H1 (cell line): Measurements from ENCODE around the gene COL9A2. TPM values are rescaled to one million over a fixed set of nuclear protein-coding genes. Genes with fewer than 3 reads are reported as not detected.

Experiments used
- ASH2L ChIP-seq: fragments of 200-600, 300-600 bp; sonication (generic); IDR thresholded peaks from one replicate; pipeline ENCODE4 v1.7.1; 2017; ENCODE audit warnings: low read length
- EGR1 ChIP-seq: IDR thresholded peaks from 2 replicates; pipeline ENCODE4 v1.6.1; 2011; ENCODE audit warnings: low read depth, low read length, borderline replicate concordance
- HDAC2 ChIP-seq, 2 experiments: fragments of 300-600 bp in 1 of 2; sonication (generic) in 1 of 2; IDR thresholded peaks; 2 replicates each; pipeline ENCODE4 v1.6.1; 2011 to 2012; ENCODE audit warnings: low read depth in 2 of 2, low read length in 2 of 2, mild to moderate bottlenecking in 2 of 2, moderate library complexity in 2 of 2, borderline replicate concordance in 1 of 2, inconsistent platforms in 1 of 2
- JUN ChIP-seq: IDR thresholded peaks from 2 replicates; pipeline ENCODE4 v1.6.1; 2011; ENCODE audit warnings: low read depth, mild to moderate bottlenecking, improper control_type of control experiment, low read length
- JUND ChIP-seq: IDR thresholded peaks from 2 replicates; pipeline ENCODE4 v1.6.1; 2011; ENCODE audit warnings: mild to moderate bottlenecking, improper control_type of control experiment, low read length
- SIX5 ChIP-seq: IDR thresholded peaks from 2 replicates; pipeline ENCODE4 v1.6.1; 2011; ENCODE audit warnings: mild to moderate bottlenecking, low read depth, low read length
- SUZ12 ChIP-seq: fragments of 200-600 bp; sonication (generic); IDR thresholded peaks from 2 replicates; pipeline ENCODE4 v1.6.1; 2012; ENCODE audit warnings: mild to moderate bottlenecking, inconsistent platforms, low read length, moderate library complexity, mixed read lengths
- TEAD4 ChIP-seq: IDR thresholded peaks from 2 replicates; pipeline ENCODE4 v1.6.1; 2012; ENCODE audit warnings: low read depth, low read length, inconsistent platforms, mixed read lengths
- polyA plus RNA-seq, 7 experiments: library from polyadenylated mRNA; depleted of rRNA in 3 of 7; stranded (reverse) in 5 of 7; unstranded in 2 of 7; fragments of >200 nt in 5 of 7; fragments of 200-250 nt in 2 of 7; gene quantifications; 1 replicate in 5 of 7; 2 replicates in 1 of 7; 4 replicates in 1 of 7; pipeline versions ENCODE4 v1.2.1 to v1.2.3, GENCODE V29; 2011 to 2013; ENCODE audit warnings: missing spikeins in 2 of 7, mixed read lengths in 2 of 7
- total RNA-seq: library from RNA; stranded (reverse); fragmentation: NEBNext Ultra II Directional; extraction: Animal tissue kit (Norgen Biotek cat#: 25700); gene quantifications from 2 replicates; pipeline ENCODE4 v1.2.1, GENCODE V29; 2021
- TF ChIP-seq, protein P1 (sequence below): fragments of 300-600 bp; sonication (generic); IDR thresholded peaks from 2 replicates; pipeline ENCODE4 v1.7.1; 2012; ENCODE audit warnings: low read length, moderate library complexity, mild to moderate bottlenecking, inconsistent platforms; ENCODE audit not compliant: insufficient replicate concordance

COL9A2 gene
- total and polyA plus RNA-seq, 2 of the 8 experiments (the other 6 are each of a cell fraction or from before 2014, with no cell fraction given): 3.2 to 3.3 TPM

DNA sequence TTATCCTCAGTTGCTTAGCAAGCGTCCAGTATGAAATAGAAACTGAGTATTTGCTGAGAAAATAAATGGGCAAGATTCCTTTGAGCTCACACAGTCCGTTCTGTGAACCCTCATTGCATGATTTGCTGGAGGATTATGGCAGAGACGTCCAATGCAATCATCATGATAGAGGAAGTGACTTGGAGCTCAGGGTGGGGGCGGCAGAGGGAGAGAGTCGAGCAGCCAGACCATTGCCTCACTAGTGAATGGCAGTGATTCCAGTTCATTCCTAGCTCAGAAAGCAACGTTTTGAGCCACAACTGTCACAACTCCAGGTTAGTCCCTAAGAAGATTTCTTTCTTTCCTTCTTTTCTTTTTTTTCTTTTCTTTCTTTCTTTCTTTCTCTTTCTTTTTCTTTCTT is 27.5 kb upstream of the COL9A2 start (continued):
- TF ChIP-seq, protein P1, sequence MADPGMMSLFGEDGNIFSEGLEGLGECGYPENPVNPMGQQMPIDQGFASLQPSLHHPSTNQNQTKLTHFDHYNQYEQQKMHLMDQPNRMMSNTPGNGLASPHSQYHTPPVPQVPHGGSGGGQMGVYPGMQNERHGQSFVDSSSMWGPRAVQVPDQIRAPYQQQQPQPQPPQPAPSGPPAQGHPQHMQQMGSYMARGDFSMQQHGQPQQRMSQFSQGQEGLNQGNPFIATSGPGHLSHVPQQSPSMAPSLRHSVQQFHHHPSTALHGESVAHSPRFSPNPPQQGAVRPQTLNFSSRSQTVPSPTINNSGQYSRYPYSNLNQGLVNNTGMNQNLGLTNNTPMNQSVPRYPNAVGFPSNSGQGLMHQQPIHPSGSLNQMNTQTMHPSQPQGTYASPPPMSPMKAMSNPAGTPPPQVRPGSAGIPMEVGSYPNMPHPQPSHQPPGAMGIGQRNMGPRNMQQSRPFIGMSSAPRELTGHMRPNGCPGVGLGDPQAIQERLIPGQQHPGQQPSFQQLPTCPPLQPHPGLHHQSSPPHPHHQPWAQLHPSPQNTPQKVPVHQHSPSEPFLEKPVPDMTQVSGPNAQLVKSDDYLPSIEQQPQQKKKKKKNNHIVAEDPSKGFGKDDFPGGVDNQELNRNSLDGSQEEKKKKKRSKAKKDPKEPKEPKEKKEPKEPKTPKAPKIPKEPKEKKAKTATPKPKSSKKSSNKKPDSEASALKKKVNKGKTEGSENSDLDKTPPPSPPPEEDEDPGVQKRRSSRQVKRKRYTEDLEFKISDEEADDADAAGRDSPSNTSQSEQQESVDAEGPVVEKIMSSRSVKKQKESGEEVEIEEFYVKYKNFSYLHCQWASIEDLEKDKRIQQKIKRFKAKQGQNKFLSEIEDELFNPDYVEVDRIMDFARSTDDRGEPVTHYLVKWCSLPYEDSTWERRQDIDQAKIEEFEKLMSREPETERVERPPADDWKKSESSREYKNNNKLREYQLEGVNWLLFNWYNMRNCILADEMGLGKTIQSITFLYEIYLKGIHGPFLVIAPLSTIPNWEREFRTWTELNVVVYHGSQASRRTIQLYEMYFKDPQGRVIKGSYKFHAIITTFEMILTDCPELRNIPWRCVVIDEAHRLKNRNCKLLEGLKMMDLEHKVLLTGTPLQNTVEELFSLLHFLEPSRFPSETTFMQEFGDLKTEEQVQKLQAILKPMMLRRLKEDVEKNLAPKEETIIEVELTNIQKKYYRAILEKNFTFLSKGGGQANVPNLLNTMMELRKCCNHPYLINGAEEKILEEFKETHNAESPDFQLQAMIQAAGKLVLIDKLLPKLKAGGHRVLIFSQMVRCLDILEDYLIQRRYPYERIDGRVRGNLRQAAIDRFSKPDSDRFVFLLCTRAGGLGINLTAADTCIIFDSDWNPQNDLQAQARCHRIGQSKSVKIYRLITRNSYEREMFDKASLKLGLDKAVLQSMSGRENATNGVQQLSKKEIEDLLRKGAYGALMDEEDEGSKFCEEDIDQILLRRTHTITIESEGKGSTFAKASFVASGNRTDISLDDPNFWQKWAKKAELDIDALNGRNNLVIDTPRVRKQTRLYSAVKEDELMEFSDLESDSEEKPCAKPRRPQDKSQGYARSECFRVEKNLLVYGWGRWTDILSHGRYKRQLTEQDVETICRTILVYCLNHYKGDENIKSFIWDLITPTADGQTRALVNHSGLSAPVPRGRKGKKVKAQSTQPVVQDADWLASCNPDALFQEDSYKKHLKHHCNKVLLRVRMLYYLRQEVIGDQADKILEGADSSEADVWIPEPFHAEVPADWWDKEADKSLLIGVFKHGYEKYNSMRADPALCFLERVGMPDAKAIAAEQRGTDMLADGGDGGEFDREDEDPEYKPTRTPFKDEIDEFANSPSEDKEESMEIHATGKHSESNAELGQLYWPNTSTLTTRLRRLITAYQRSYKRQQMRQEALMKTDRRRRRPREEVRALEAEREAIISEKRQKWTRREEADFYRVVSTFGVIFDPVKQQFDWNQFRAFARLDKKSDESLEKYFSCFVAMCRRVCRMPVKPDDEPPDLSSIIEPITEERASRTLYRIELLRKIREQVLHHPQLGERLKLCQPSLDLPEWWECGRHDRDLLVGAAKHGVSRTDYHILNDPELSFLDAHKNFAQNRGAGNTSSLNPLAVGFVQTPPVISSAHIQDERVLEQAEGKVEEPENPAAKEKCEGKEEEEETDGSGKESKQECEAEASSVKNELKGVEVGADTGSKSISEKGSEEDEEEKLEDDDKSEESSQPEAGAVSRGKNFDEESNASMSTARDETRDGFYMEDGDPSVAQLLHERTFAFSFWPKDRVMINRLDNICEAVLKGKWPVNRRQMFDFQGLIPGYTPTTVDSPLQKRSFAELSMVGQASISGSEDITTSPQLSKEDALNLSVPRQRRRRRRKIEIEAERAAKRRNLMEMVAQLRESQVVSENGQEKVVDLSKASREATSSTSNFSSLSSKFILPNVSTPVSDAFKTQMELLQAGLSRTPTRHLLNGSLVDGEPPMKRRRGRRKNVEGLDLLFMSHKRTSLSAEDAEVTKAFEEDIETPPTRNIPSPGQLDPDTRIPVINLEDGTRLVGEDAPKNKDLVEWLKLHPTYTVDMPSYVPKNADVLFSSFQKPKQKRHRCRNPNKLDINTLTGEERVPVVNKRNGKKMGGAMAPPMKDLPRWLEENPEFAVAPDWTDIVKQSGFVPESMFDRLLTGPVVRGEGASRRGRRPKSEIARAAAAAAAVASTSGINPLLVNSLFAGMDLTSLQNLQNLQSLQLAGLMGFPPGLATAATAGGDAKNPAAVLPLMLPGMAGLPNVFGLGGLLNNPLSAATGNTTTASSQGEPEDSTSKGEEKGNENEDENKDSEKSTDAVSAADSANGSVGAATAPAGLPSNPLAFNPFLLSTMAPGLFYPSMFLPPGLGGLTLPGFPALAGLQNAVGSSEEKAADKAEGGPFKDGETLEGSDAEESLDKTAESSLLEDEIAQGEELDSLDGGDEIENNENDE: no peak
- no peak for TF ChIP-seq JUND
- no peak for TF ChIP-seq SIX5
- TF ChIP-seq TEAD4: no peak
- TF ChIP-seq EGR1: no peak
- no peak for TF ChIP-seq JUN
- TF ChIP-seq SUZ12: no peak
- no peak for TF ChIP-seq ASH2L
- TF ChIP-seq HDAC2 (IDR thresholded peaks at IDR 0.05; ENCODE audit: borderline replicate concordance in 1 of 2, low read depth in 2 of 2, low read length in 2 of 2): no peak
